GM21723 (cell line): Measurements from ENCODE around the gene LSG1.
A peak's percentile ranks its signal among the peaks of the same experiment; 100 is the strongest.

Experiments used
- ATAC-seq: cut with Tn5 transposase; IDR thresholded peaks from one replicate; pipeline ENCODE4 v1.9.1; 2021; ENCODE audit warnings: mild to moderate bottlenecking, moderate library complexity; ENCODE audit not compliant: unreplicated experiment

Gene LSG1

GRCh38 chr3:194671900-194672808 lies at the start of gene LSG1:
Gene LSG1, minus strand, starts transcription at chr3:194672191. Its CDS starts 29 bp downstream, at chr3:194672162.
- ATAC-seq = peak; percentile 87

DNA sequence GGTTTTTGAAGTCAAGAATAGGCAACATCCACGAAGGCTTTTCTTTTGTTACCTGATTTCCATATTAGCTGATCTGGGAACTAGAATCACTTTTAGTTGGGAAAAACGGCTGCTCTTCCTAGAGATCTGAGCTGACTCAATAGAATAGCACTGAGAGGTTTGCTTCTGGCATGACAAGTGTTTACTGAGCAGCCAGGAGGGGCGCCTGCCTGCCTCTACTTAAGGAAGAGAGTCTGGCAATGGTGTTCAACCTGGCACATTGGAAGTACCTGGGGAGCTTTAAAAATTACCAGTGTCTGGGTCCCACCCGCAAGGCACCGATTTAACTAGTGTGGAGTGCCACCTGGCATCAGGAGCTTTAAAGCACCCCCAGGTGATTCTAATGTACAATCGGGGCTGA lies 48.1 kb upstream of the LSG1 start:
- ATAC-seq = no peak

DNA sequence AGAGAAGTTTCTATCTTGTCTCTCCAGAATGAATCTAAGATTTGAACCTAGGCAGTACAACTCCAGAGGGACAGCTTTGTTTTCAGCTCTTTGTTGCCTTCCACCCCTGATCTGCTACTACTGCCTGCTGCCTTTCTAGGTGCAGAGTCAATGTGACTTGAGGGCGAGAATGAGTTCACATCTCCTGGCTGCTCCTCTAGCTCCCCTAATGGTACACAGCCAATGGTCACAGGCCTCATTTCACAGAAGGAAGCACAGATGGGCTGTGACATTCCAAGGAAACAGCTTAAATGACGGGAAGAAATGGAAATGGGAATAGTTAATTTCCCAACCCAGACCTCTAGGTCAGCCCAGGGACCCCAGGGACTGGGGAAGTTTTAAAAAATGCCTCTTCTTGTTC lies 46.1 kb upstream of the LSG1 start:
- no peak for ATAC-seq

DNA sequence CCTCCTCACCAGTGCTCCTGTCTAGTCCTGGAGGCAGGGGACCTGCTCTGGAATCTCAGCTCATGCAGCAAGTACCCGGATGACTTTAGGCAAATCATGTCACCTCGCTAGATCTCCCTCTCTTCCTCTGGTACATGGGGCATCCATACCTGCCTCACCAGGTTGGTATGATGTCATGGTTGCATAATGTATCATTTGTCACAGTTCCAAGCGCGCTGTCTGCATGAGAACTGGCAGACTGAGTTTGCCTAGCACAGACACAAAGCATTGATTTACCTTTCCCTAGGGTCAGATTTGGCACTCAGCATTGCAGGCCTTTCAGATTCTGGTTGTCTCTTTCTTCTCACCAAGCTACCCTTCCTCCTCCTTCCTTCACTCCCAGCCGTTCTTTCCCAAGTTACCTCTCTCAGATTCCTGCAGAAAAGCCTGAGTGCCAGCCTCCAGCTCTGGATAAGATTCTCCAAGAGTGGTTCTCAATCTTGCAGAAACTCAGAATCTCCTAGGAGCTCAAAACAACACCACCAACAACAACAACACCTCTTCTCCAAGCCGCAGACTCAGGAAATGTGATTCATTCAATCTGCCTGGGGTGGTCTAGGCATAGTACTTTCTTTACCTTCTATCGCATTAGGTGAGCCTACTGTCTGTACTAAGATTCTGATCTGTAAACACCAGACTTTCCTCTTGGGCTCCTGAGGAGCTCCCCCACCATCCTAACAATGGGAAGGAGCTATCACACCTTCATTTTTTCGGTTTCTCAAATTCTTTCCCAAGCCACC lies 43.2 kb upstream of the LSG1 start:
- ATAC-seq = no peak

GRCh38 chr3:194714564-194714963 lies 42.6 kb upstream of the LSG1 start:
- no peak for ATAC-seq

DNA sequence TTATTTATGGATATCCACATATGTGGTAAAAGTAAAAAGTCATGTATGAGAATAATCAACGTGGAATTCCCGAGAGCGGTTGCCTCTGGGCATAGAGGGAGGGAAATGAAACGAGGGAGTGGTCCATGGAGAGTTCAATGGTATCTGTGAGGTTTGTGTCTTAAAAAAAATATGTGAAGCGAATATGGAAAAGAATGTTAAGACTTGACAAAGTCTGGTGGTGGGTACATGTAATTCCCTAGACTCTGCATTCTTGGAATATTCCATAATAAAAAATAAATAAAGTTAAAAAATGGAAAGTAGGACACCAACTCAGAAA lies 42.1 kb upstream of the LSG1 start:
- ATAC-seq = no peak

GRCh38 chr3:194713299-194714136 lies 41.5 kb upstream of the LSG1 start:
- no peak for ATAC-seq

DNA sequence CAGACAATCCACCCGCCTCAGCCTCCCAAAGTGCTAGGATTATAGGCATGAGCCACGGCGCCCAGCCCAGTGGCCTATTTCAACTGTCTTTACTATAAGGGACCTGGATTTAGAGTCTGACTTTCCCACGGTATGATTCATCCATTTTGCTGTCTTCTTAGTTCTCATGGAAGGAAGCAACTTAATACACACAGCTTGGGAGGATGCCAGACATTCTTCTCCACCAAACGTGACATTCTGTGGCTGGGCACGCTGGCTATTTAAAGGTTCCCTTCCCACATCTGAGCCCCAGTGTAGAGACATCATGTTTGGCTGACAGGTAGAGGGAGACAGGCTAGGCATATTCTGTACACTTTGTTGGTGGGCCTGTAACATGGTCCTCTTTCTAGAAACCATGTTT lies 39.9 kb upstream of the LSG1 start:
- no peak for ATAC-seq

DNA sequence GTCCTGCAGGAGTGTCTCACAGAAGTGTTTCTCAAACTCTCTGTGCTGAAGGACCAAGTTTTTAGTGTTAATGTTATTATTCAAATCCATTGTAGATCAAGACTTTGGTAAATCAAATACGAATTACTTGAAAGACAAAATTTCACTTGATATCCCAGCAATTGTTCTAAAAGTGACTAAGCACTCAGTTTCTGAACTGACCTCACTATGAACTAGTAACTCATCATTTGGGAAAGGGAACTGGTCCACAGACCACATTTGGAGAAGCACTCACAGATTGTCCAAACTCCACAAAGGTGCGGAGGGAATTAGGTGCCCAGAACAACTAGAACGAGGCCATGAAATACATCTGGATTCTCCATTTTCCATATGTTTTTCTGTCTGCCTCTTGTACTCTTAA lies 39.3 kb upstream of the LSG1 start:
- no peak for ATAC-seq

GRCh38 chr3:194707147-194707540 lies 35.2 kb upstream of the LSG1 start:
- no peak for ATAC-seq

GRCh38 chr3:194705761-194706160 lies 33.8 kb upstream of the LSG1 start:
- no peak for ATAC-seq

DNA sequence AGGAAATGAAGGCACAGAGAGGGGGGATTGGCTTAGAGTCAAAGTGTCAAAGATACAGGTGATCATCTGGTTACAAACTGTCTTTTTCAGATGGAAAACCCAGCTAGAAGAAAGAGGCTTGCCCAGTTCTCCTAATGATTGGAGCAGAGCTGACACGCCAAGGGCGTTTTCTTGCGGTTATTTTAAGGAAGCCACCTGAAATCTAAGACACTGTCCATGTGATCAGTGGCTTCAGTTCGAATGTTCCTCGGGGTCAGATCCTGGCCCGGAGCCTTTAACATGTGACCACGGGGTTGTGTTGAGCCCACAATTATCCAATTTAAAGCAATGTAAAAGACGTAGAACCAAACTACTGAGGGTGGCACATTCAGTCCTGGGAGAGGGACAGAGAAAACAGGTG lies 33.2 kb upstream of the LSG1 start:
- ATAC-seq = no peak

DNA sequence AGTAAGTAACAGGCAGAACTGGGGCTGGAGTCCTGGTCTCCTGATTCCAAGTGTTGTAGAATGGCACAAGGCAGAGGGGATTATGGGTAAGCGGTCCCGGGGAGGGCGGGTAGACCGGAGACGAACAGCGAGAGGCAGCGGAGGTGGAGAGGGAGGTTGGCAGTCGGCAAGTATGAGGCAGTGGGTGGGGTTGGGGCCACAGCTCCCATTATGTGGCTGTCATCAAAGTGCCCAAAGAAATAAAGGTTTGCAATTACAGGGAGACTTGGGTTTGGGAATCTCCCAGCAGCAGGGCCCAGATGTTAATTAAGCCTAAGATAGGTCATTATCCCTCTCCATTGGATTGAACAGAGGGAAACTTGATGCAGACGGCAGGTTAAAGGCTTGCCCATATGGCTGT lies 30.6 kb upstream of the LSG1 start:
- no peak for ATAC-seq

DNA sequence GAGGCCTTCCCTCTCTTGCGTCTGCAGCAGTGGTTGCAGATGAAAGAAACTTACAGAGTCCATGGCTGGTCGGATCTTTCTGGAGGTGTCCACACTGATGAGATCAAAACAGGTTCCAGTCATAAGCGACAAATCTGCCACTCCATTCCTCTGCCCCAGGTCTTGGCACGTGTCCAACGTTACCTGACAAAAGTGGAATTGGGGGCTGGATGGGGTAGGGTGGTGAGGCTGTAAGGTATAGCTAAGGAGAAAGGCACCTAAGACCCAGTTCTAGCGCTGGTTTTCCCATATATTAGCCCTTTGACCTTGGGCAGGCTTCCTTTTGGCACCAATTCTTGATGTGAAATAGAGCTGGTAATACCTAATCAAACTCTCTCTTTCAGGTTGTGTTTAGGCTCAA lies 24.7 kb upstream of the LSG1 start:
- ATAC-seq = no peak

DNA sequence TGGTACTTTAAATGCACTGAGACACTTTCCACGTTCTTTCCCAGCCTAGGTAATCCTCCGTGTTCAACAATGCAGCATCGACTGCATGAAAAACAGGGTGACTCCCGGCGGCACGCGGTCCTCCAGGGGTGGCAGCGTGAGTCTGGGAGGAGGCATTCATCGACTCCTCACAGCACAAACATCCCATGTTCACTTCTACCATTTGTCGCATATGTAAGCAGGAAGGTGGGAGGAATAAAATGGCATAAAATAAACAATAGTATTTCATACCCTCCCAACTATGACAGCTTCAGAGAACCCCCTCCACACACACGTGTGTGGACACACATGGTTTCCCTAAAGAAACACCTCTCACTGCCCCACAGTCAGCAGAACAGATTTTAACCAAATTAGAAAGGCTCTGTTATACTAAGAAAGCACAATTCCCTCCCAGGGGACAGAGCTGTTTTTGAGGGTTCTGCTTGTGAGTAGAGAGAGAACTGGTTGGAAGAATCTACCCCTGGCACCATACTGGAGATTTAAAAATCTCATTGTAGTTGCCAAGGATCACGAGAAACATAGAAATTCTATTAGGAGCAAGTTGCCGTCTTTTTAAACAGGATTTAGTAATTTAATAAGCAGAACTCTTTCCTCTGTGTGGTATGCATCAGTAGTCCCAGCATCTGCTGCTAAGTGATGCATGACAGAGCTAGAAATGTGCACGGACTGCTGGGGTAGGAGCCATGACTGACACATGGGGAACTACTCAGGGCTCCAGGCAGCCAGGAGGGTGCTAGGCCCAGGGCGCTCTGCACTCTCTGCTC lies 19.7 kb upstream of the LSG1 start:
- ATAC-seq = peak; percentile 76

DNA sequence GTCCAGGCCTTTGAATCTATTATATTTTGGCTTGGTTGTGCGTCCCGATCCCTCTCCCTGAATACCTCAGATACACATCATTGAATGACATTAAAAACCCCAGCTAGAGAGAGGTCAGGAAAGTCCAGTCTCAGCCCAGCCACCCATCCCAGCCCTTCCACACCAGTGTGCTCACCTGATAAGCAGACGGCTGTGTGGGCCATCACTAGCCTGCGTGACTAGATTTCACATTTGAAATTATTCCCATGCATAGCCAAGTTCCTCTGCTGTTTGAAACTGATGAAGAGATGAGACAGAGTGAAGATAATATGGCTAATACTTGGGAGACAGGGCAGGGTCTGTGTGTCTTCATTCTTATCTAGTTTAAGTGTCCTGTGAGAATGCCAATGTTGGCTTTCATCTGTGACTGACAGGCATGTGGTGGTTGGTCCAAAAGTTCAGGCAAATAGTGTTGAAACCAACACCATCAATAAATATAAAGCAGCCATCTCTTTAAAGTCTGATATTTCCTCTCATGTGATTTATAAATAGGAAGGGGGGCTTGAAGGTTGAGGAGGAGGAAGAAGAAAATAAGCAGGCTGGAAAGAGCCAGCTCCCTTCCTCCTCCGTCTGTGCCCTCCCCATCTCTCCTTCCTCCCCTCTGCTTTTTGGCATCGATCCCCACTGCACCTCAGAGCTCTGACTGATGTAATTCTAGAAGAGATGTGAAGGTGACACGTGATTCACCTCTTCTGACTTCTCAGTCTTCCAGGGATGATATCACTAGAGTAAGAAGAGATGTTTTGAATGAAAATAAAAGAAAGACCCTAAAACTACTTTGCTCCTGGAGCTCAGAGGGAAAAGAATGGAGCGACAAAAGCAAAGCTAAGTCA lies 18.7 kb upstream of the LSG1 start:
- no peak for ATAC-seq

- no peak for ATAC-seq
Measured at GRCh38 chr3:194689493-194689944, 17.5 kb upstream of the LSG1 start.

DNA sequence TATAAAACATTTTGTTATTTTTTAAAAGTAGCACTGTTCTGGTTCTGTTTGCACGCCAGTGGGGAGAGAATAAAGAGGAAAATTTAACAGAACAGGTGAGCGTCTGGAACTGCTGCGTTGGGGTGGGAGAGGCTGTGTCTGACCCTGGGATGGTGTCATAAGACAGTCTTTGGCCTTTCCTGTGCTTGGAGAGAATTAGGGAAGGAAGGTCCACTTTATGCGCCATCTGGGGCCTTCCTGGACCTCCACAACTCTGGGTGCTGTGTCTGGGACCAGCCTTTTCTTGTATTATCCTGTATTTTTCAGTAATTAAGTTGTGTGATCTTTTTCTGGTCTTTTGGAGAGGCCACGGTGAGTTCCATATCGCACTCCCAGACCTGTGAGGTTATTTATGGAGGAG lies 17.0 kb upstream of the LSG1 start:
- no peak for ATAC-seq

DNA sequence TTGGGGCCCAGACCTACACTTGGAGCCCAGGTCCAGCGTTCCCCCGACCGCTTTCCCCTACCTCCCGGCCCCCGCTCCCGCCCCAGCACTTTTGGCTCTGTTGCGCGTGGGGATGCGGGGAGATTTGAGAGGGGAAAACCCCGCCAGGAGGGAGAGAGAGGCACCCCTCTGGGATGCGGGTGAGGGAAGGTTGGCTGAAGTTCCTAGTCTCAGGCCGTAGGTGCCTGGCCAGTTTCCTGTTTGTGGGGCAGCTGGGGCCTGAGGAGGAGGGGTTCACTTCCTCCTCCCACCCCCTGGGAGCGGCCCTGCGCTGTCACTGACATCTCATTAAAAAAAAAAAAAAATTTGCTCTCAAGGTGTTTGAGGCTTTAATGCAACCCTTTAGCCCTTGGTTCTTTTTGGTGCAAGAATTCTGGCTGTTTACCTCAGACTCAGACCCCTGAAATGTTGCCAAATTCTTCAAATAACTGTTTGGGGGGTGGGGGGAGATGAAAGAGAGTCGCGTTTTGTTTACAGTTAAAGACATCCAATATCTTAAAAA lies 16.3 kb upstream of the LSG1 start:
- ATAC-seq = no peak
